Endothelial cell of umbilical vein (primary cell): ENCODE results near the gene COL19A1. TPM values are rescaled to one million over a fixed set of nuclear protein-coding genes. Genes with fewer than 3 reads are reported as not detected.

ENCODE experiments used
- BruUV-seq: library from RNA; stranded (reverse); fragments of 400-500 nt; replicated peaks from 2 replicates; lab custom pipeline; 2021; lab: Mats Ljungman, UMichigan
- CTCF ChIA-PET: fragments of 300-600, 350-600 bp; sonication (Branson Sonifier 250); formaldehyde crosslinking; loops from one replicate; lab custom pipeline; 2021; ENCODE audit warnings: antibody characterized with exemption, inconsistent platforms; lab: Charles Lee
- POLR2A ChIA-PET: fragments of 300-600, 350-600 bp; sonication (Branson Sonifier 250); formaldehyde crosslinking; loops from one replicate; lab custom pipeline; 2021; ENCODE audit warnings: antibody characterized with exemption, inconsistent platforms; lab: Charles Lee
- DNase-seq: peaks from one replicate; pipeline ENCODE4 v3.0.0-alpha.2; 2011; ENCODE audit warnings: low read depth, low spot score
- FAIRE-seq: peaks from 2 replicates; lab custom pipeline; 2011; peaks lifted over from hg19 to GRCh38; lab: Jason Lieb, UNC
- H2AFZ ChIP-seq: 2 replicates; pipeline ENCODE4 v1.6.0; 2012; ENCODE audit warnings: low read depth, low read length, control low read depth, inconsistent platforms
- H3K27ac ChIP-seq: 2 replicates; pipeline ENCODE4 v1.5.1; 2011; ENCODE audit warnings: low read depth, mild to moderate bottlenecking, control low read depth, low read length, moderate library complexity; ENCODE audit not compliant: insufficient read depth
- H3K27me3 ChIP-seq, 2 experiments: 2 replicates each; pipeline versions ENCODE4 v1.6.0 to v1.6.1; 2011; ENCODE audit warnings: low read length in 2 of 2, mixed read lengths in 1 of 2; ENCODE audit not compliant: control insufficient read depth in 2 of 2, insufficient read depth in 2 of 2
- H3K36me3 ChIP-seq, 2 experiments: 2 replicates in 1 of 2; 3 replicates in 1 of 2; pipeline ENCODE4 v1.5.1; 2011; ENCODE audit warnings: low read length in 2 of 2, mild to moderate bottlenecking in 1 of 2, moderate library complexity in 1 of 2; ENCODE audit not compliant: control insufficient read depth in 2 of 2, insufficient read depth in 2 of 2; ENCODE audit errors: extremely low read depth in 1 of 2
- H3K4me1 ChIP-seq: 3 replicates; pipeline ENCODE4 v1.5.1; 2011; ENCODE audit warnings: mild to moderate bottlenecking, low read length; ENCODE audit not compliant: control insufficient read depth, insufficient read depth; ENCODE audit errors: extremely low read depth
- H3K4me2 ChIP-seq: 2 replicates; pipeline ENCODE4 v1.6.1; 2011; ENCODE audit warnings: low read length, control low read depth, mixed read lengths; ENCODE audit not compliant: insufficient read depth
- H3K4me3 ChIP-seq, 3 experiments: fragments of 200-600 bp in 1 of 3; sonication (generic), shearing (Covaris generic) in 1 of 3; replicated peaks in 1 of 3; 2 replicates each; pipeline ENCODE4 v1.5.1; 2011 to 2016; ENCODE audit warnings: control low read depth in 3 of 3, low read length in 3 of 3, mild to moderate bottlenecking in 2 of 3, inconsistent platforms in 1 of 3, low read depth in 1 of 3, moderate library complexity in 1 of 3; ENCODE audit not compliant: insufficient read depth in 1 of 3
- H3K79me2 ChIP-seq: 2 replicates; pipeline ENCODE4 v1.6.0; 2012; ENCODE audit warnings: low read length, inconsistent platforms; ENCODE audit not compliant: control insufficient read depth, insufficient read depth
- H3K9ac ChIP-seq: replicated peaks from 2 replicates; pipeline ENCODE3; 2011; ENCODE audit warnings: low read length, control low read depth; ENCODE audit not compliant: insufficient read depth; ENCODE audit errors: extremely low read depth
- H3K9me1 ChIP-seq: replicated peaks from 3 replicates; pipeline ENCODE4 v1.6.0; 2011; ENCODE audit warnings: mild to moderate bottlenecking, low read length; ENCODE audit not compliant: control insufficient read depth, insufficient read depth; ENCODE audit errors: extremely low read depth
- H3K9me3 ChIP-seq: replicated peaks from 2 replicates; pipeline ENCODE4 v1.5.1; 2012; ENCODE audit warnings: low read length, inconsistent platforms; ENCODE audit not compliant: control insufficient read depth, insufficient read depth
- H4K20me1 ChIP-seq: replicated peaks from 2 replicates; pipeline ENCODE3; 2011; ENCODE audit warnings: mild to moderate bottlenecking, low read length; ENCODE audit not compliant: control insufficient read depth, insufficient read depth; ENCODE audit errors: extremely low read depth
- CTCF ChIP-seq, 2 donors: IDR thresholded peaks; 1 replicate in 1 of 2; 2 replicates in 1 of 2; pipeline ENCODE4 v1.5.1; 2011; ENCODE audit warnings: low read length in 2 of 2, mild to moderate bottlenecking in 2 of 2, moderate library complexity in 2 of 2, control low read depth in 1 of 2, inconsistent platforms in 1 of 2, low read depth in 1 of 2; ENCODE audit not compliant: insufficient read depth in 1 of 2; ENCODE audit errors: extremely low read depth in 1 of 2
- EZH2 ChIP-seq: IDR thresholded peaks from 2 replicates; pipeline ENCODE4 v1.6.1; 2012; ENCODE audit warnings: borderline replicate concordance, low read depth, mild to moderate bottlenecking, moderate library complexity, low read length, inconsistent platforms; ENCODE audit not compliant: severe bottlenecking
- FOS ChIP-seq: IDR thresholded peaks from 2 replicates; pipeline ENCODE4 v1.6.1; 2011; ENCODE audit warnings: mild to moderate bottlenecking, low read length, moderate library complexity, borderline replicate concordance; ENCODE audit not compliant: insufficient read depth
- GATA2 ChIP-seq: IDR thresholded peaks from 2 replicates; pipeline ENCODE4 v1.7.0; 2011; ENCODE audit warnings: low read depth, mild to moderate bottlenecking, moderate library complexity, mixed read lengths, low read length; ENCODE audit not compliant: insufficient read length, insufficient read depth
- JUN ChIP-seq: IDR thresholded peaks from 2 replicates; pipeline ENCODE4 v1.6.1; 2011; ENCODE audit warnings: borderline replicate concordance, low read depth; ENCODE audit not compliant: insufficient read length, insufficient read depth
- MAX ChIP-seq: IDR thresholded peaks from 2 replicates; pipeline ENCODE4 v1.6.1; 2011; ENCODE audit not compliant: insufficient read depth, insufficient read length
- MYC ChIP-seq: IDR thresholded peaks from one replicate; pipeline ENCODE4 v1.6.1; 2011; ENCODE audit warnings: mild to moderate bottlenecking, low read depth, low read length
- POLR2A ChIP-seq: IDR thresholded peaks from 2 replicates; pipeline ENCODE4 v1.6.1; 2012; ENCODE audit warnings: low read depth, mild to moderate bottlenecking, control low read depth, low read length
- POLR2AphosphoS5 ChIP-seq: IDR thresholded peaks from 2 replicates; pipeline ENCODE4 v1.6.1; 2012; ENCODE audit warnings: low read depth, mild to moderate bottlenecking, control low read depth, low read length, moderate library complexity; ENCODE audit not compliant: insufficient read depth
- dilution Hi-C: fragments of 300-500 bp; cut with MboI; formaldehyde crosslinking; loops from one replicate; pipeline ENCODE4 v1.15.0; 2019; ENCODE audit warnings: low sequenced_read_pairs; ENCODE audit not compliant: extremely low pct_ligation_motif_present
- intact Hi-C: fragments of 100-400 bp; cut with micrococcal nuclease; formaldehyde crosslinking; loops from one replicate; pipeline ENCODE4 v1.10.0; 2022
- polyA plus RNA-seq, 4 experiments: library from polyadenylated mRNA; depleted of rRNA in 3 of 4; stranded (reverse) in 3 of 4; unstranded in 1 of 4; fragments of >200 nt; gene quantifications; 2 replicates each; pipeline versions ENCODE4 v1.2.1 to v1.2.3, GENCODE V29; 2011 to 2012; ENCODE audit warnings: missing spikeins in 1 of 4
- total RNA-seq: library from RNA; stranded (reverse); gene quantifications from 2 replicates; pipeline ENCODE4 v1.2.3, GENCODE V29; 2021

Gene COL19A1
- total and polyA plus RNA-seq, 2 donors (not counting 3 experiments of a cell fraction or from before 2014, with no cell fraction given) = not detected

- dilution Hi-C loops = no loop called here
- no TSS peak for BruUV-seq
- intact Hi-C loops = no loop called here
- Histone ChIP-seq H3K4me2 (no peak overlapping the region), H3K79me2 (no peaks in the 10 kb centered on the region), H3K36me3 (no peaks in the 10 kb centered on the region), H3K27ac (no peak overlapping the region), H3K27me3 (no peaks in the 10 kb centered on the region), H2AFZ (no peak overlapping the region), H4K20me1 (no peaks in the 10 kb centered on the region), H3K4me1 (no peaks in the 10 kb centered on the region), H3K9ac (no peak overlapping the region), H3K9me3 (no peaks in the 10 kb centered on the region), H3K9me1 (no peaks in the 10 kb centered on the region), H3K4me3 (no peak overlapping the region)
- no peak for FAIRE-seq
- TF ChIP-seq FOS = no peak
- no peak for TF ChIP-seq POLR2AphosphoS5
- TF ChIP-seq MYC = no peak
- TF ChIP-seq EZH2 = no peak
- TF ChIP-seq POLR2A = no peak
- TF ChIP-seq JUN = no peak
- no peak for TF ChIP-seq CTCF (IDR thresholded peaks at IDR 0.05; ENCODE audit: extremely low read depth in 1 of 2, insufficient read depth in 1 of 2, low read depth in 1 of 2, low read length in 2 of 2)
- no peak for TF ChIP-seq GATA2
- no peak for TF ChIP-seq MAX
- ChIA-PET CTCF (no interaction called here), POLR2A (no interaction called here)
- DNase-seq = no peak
These were observed 14.2 kb downstream of the COL19A1 start for GRCh38 chr6:69880601-69881000.
